ENCODE measurements around the gene RFXANK. TPM values are rescaled to one million over a fixed set of nuclear protein-coding genes. Genes with fewer than 3 reads are reported as not detected.
"Not testable (repeated sequence)": the region's sequence is repeated elsewhere in the genome, so short reads cannot be mapped to it uniquely, and the experiment has no call there.

The RFXANK gene
- polyA plus RNA-seq, 1 donor, result 64.6 TPM

- DNase-seq, result no peak
These were observed 14.9 kb downstream of the RFXANK start for GRCh38 chr19:19206938-19207337.

GRCh38 chr19:19207637-19208572 is 15.8 kb downstream of the RFXANK start:
- no peak for DNase-seq

GRCh38 chr19:19209372-19209771 is 17.3 kb downstream of the RFXANK start:
- no peak for DNase-seq

GRCh38 chr19:19211499-19212420 is 19.7 kb downstream of the RFXANK start, which contains the start of gene NCAN:
Gene NCAN (plus strand): TSS chr19:19211958. CDS start chr19:19216954, 4,996 bp downstream.
- no peak for DNase-seq

- DNase-seq, result no peak
These were observed 20.9 kb downstream of the RFXANK start for GRCh38 chr19:19212916-19213315.

- DNase-seq, result no peak
These were observed 21.5 kb downstream of the RFXANK start for GRCh38 chr19:19213426-19214158.

- no peak for DNase-seq
These were observed 22.1 kb downstream of the RFXANK start for GRCh38 chr19:19214159-19214490.

- peak; percentile 54 for DNase-seq
These were observed 22.8 kb downstream of the RFXANK start for GRCh38 chr19:19214892-19215291.

- DNase-seq, result no peak
These were observed 23.7 kb downstream of the RFXANK start for GRCh38 chr19:19215792-19216191.

GRCh38 chr19:19217099-19217498 is 25.0 kb downstream of the RFXANK start:
- DNase-seq, result no peak

- no peak for DNase-seq
These were observed 26.9 kb downstream of the RFXANK start for GRCh38 chr19:19218911-19219310.

GRCh38 chr19:19221000-19221399 is 28.9 kb downstream of the RFXANK start:
- DNase-seq, result not testable (repeated sequence)

GRCh38 chr19:19223060-19223459 is 31.0 kb downstream of the RFXANK start:
- no peak for DNase-seq

- no peak for DNase-seq
These were observed 31.6 kb downstream of the RFXANK start for GRCh38 chr19:19223636-19224035.

GRCh38 chr19:19224150-19224851 is 32.2 kb downstream of the RFXANK start:
- no peak for DNase-seq

GRCh38 chr19:19224852-19225494 is 32.9 kb downstream of the RFXANK start:
- no peak for DNase-seq

GRCh38 chr19:19226204-19226603 is 34.1 kb downstream of the RFXANK start:
- DNase-seq, result no peak

- no peak for DNase-seq
These were observed 34.6 kb downstream of the RFXANK start for GRCh38 chr19:19226663-19227062.

- DNase-seq, result no peak
These were observed 35.2 kb downstream of the RFXANK start for GRCh38 chr19:19227217-19227616.

- no peak for DNase-seq
These were observed 37.6 kb downstream of the RFXANK start for GRCh38 chr19:19229701-19230100.

GRCh38 chr19:19230999-19231398 is 38.9 kb downstream of the RFXANK start:
- no peak for DNase-seq
